CD14-positive monocyte (primary cell): Measurements from ENCODE around the gene SF1. TPM values are rescaled to one million over a fixed set of nuclear protein-coding genes. Genes with fewer than 3 reads are reported as not detected.

ENCODE experiments used
- DNase-seq, 3 donors: peaks; one replicate each; pipeline ENCODE4 v3.0.0-alpha.2; 2011 to 2022
- H2AFZ ChIP-seq: 2 replicates; pipeline ENCODE4 v1.6.0; 2012; ENCODE audit warnings: mild to moderate bottlenecking, low read depth, low read length, inconsistent platforms; ENCODE audit not compliant: insufficient read depth, poor library complexity, severe bottlenecking
- H3K27ac ChIP-seq, 2 donors: 1 replicate in 1 of 2; 2 replicates in 1 of 2; pipeline ENCODE4 v1.5.1; 2012 to 2013; ENCODE audit warnings: low read length in 2 of 2, control low read depth in 1 of 2, inconsistent platforms in 1 of 2, low read depth in 1 of 2, mild to moderate bottlenecking in 1 of 2
- H3K27me3 ChIP-seq, 2 donors: one replicate each; pipeline versions ENCODE4 v1.6.0 to v1.6.1; 2011 to 2013; ENCODE audit warnings: low read length in 2 of 2; ENCODE audit not compliant: control insufficient read depth in 2 of 2, insufficient read depth in 2 of 2
- H3K36me3 ChIP-seq, 2 donors: replicated peaks in 1 of 2; 1 replicate in 1 of 2; 2 replicates in 1 of 2; pipeline versions ENCODE4 v1.5.1 to v1.6.1; 2012 to 2013; ENCODE audit warnings: low read length in 2 of 2, control low read depth in 1 of 2, inconsistent platforms in 1 of 2, mild to moderate bottlenecking in 1 of 2; ENCODE audit not compliant: insufficient read depth in 2 of 2, control insufficient read depth in 1 of 2
- H3K4me1 ChIP-seq, 2 donors: 1 replicate in 1 of 2; 2 replicates in 1 of 2; pipeline versions ENCODE4 v1.5.1 to v1.6.1; 2012 to 2013; ENCODE audit warnings: low read length in 2 of 2, control low read depth in 1 of 2, inconsistent platforms in 1 of 2, mild to moderate bottlenecking in 1 of 2, moderate library complexity in 1 of 2; ENCODE audit not compliant: insufficient read depth in 2 of 2, control insufficient read depth in 1 of 2
- H3K4me2 ChIP-seq: replicated peaks from 2 replicates; pipeline ENCODE3; 2012; ENCODE audit warnings: low read length, moderate library complexity, mild to moderate bottlenecking; ENCODE audit not compliant: poor library complexity, severe bottlenecking; ENCODE audit errors: extremely low read depth
- H3K4me3 ChIP-seq, 3 experiments: fragments of 200-600 bp in 1 of 3; sonication (generic) in 1 of 3; replicated peaks in 1 of 3; 1 replicate in 2 of 3; 2 replicates in 1 of 3; pipeline ENCODE4 v1.5.1; 2011 to 2013; ENCODE audit warnings: low read length in 3 of 3, mild to moderate bottlenecking in 3 of 3, control low read depth in 2 of 3, low read depth in 2 of 3, inconsistent platforms in 1 of 3, moderate library complexity in 1 of 3
- H3K79me2 ChIP-seq: 2 replicates; pipeline ENCODE4 v1.6.0; 2012; ENCODE audit warnings: mild to moderate bottlenecking, control low read depth, inconsistent platforms, low read length, moderate library complexity; ENCODE audit not compliant: insufficient read depth
- H3K9ac ChIP-seq: 2 replicates; pipeline ENCODE4 v1.6.0; 2017; ENCODE audit warnings: low read length, mild to moderate bottlenecking; ENCODE audit not compliant: insufficient read depth, poor library complexity, severe bottlenecking
- H3K9me3 ChIP-seq, 2 donors: replicated peaks in 1 of 2; 1 replicate in 1 of 2; 2 replicates in 1 of 2; pipeline versions ENCODE4 v1.5.1 to v1.6.1; 2012 to 2013; ENCODE audit warnings: low read length in 2 of 2, control low read depth in 1 of 2; ENCODE audit not compliant: control insufficient read depth in 1 of 2, insufficient read depth in 1 of 2
- H4K20me1 ChIP-seq: 2 replicates; pipeline ENCODE4 v1.6.0; 2012; ENCODE audit warnings: mild to moderate bottlenecking, low read length, control low read depth, moderate library complexity; ENCODE audit not compliant: insufficient read depth
- H3K27ac Mint-ChIP-seq, 7 donors: one replicate each; pipeline ENCODE4 v1.8.0; 2020; ENCODE audit warnings: mild to moderate bottlenecking in 7 of 7, mixed read lengths in 7 of 7, moderate library complexity in 6 of 7, inconsistent platforms in 2 of 7
- H3K27me3 Mint-ChIP-seq, 3 donors: one replicate each; pipeline ENCODE4 v1.8.0; 2021 to 2022; ENCODE audit warnings: low read depth in 3 of 3, mild to moderate bottlenecking in 3 of 3, mixed read lengths in 3 of 3, moderate library complexity in 3 of 3, inconsistent platforms in 1 of 3
- H3K36me3 Mint-ChIP-seq, 2 donors: one replicate each; pipeline ENCODE4 v1.8.0; 2020; ENCODE audit warnings: mixed read lengths in 2 of 2, inconsistent platforms in 1 of 2, mild to moderate bottlenecking in 1 of 2
- H3K4me1 Mint-ChIP-seq: one replicate; pipeline ENCODE4 v1.8.0; 2020; ENCODE audit warnings: mild to moderate bottlenecking, mixed read lengths
- H3K4me3 Mint-ChIP-seq, 2 donors: one replicate each; pipeline ENCODE4 v1.8.0; 2020; ENCODE audit warnings: mild to moderate bottlenecking in 2 of 2, mixed read lengths in 2 of 2, moderate library complexity in 1 of 2
- H3K9me3 Mint-ChIP-seq, 7 donors: one replicate each; pipeline ENCODE4 v1.8.0; 2020 to 2022; ENCODE audit warnings: mixed read lengths in 7 of 7, mild to moderate bottlenecking in 6 of 7, moderate library complexity in 6 of 7, inconsistent platforms in 2 of 7
- CTCF ChIP-seq: fragments of 200-600 bp; IDR thresholded peaks from one replicate; pipeline ENCODE4 v1.8.0; 2022; ENCODE audit warnings: antibody characterized with exemption, mild to moderate bottlenecking
- whole genome bisulfite sequencing: methylation state at CpG from one replicate; pipeline ENCODE4 v1.1.5; 2013; ENCODE audit warnings: missing lambda C conversion rate; ENCODE audit not compliant: insufficient coverage; 5-methylcytosine and 5-hydroxymethylcytosine counted together
- intact Hi-C, 2 donors: fragments of 100-400 bp; cut with micrococcal nuclease; formaldehyde crosslinking; loops; one replicate each; pipeline versions ENCODE4 v1.15.0 to v1.15.1; 2023
- polyA plus RNA-seq, 3 donors: library from polyadenylated mRNA; depleted of rRNA in 1 of 3; unstranded in 2 of 3; stranded (reverse) in 1 of 3; fragments of 300-500 nt in 2 of 3; fragments of >200 nt in 1 of 3; fragmentation: Illumina TruSeq in 2 of 3; gene quantifications; 1 replicate in 2 of 3; 2 replicates in 1 of 3; pipeline ENCODE4 v1.2.3, GENCODE V29; 2012 to 2021

The SF1 gene
- polyA plus RNA-seq, 3 donors: 31.6 to 302 (median 47.7) TPM

GRCh38 chr11:64810891-64811272, 32.5 kb upstream of the SF1 start:
- peak overlapping the region; percentile 89 for H3K4me2 ChIP-seq
- Mint-ChIP-seq H3K27ac (peak overlapping the region in 6 of 7 donors; percentile 11 to 89 (median 68)), H3K4me3 (peak overlapping the region; percentile 94 to 95), H3K9me3 (no peaks in the 10 kb centered on the region), H3K27me3 (peaks cover 2 to 5% (median 4%) of the 10 kb centered on the region in 3 donors), H3K36me3 (peaks cover 15 to 20% of the 10 kb centered on the region in 2 donors), H3K4me1 (peaks cover 19% of the 10 kb centered on the region)
- peak overlapping the region; percentile 82 for H2AFZ ChIP-seq
- no peaks in the 10 kb centered on the region for H3K79me2 ChIP-seq
- peaks cover 12 to 19% of the 10 kb centered on the region in 2 donors for H3K4me1 ChIP-seq
- intact Hi-C loops: no loop called here
- H3K9me3 ChIP-seq: no peaks in the 10 kb centered on the region
- H3K4me3 ChIP-seq: peak overlapping the region; percentile 61 to 98 (median 79)
- 6% methylated on average over 7 of the region's 17 CpGs for WGBS
- H4K20me1 ChIP-seq: no peaks in the 10 kb centered on the region
- DNase-seq: peak in 1 of 3 donors; percentile 15
- peaks cover 0 to 19% of the 10 kb centered on the region in 2 donors for H3K36me3 ChIP-seq
- peak overlapping the region; percentile 56 for H3K9ac ChIP-seq
- no peaks in the 10 kb centered on the region for H3K27me3 ChIP-seq
- peak overlapping the region in 1 of 2 donors; percentile 52 for H3K27ac ChIP-seq
- TF ChIP-seq CTCF: no peak

- Histone ChIP-seq H4K20me1 (no peaks in the 10 kb centered on the region), H2AFZ (peak within 1 kb of the TSS; percentile 82), H3K79me2 (no peaks in the 10 kb centered on the region), H3K4me2 (peak within 1 kb of the TSS; percentile 89), H3K36me3 (peaks cover 0 to 24% of the 10 kb centered on the region in 2 donors), H3K9ac (peak within 1 kb of the TSS; percentile 56), H3K27ac (peak within 1 kb of the TSS; percentile 3 to 52), H3K4me3 (peak within 1 kb of the TSS; percentile 61 to 98 (median 79)), H3K4me1 (peaks cover 12 to 19% of the 10 kb centered on the region in 2 donors), H3K27me3 (no peaks in the 10 kb centered on the region), H3K9me3 (no peaks in the 10 kb centered on the region)
- no peak for TF ChIP-seq CTCF
- DNase-seq: peak; percentile 67 to 81 (median 76)
- Mint-ChIP-seq H3K4me1 (peaks cover 19% of the 10 kb centered on the region), H3K9me3 (no peaks in the 10 kb centered on the region), H3K27ac (peak within 1 kb of the TSS; percentile 11 to 89 (median 74)), H3K36me3 (peaks cover 20 to 25% of the 10 kb centered on the region in 2 donors), H3K27me3 (peaks cover 2 to 5% (median 4%) of the 10 kb centered on the region in 3 donors), H3K4me3 (peak within 1 kb of the TSS; percentile 94 to 95)
- intact Hi-C loops: no loop called here
- under 1% methylated on average over 39 of the region's 46 CpGs for WGBS
Measured at GRCh38 chr11:64810271-64810890, 32.0 kb upstream of the SF1 start, which contains the start of gene MEN1. MEN1 (minus strand) TSS chr11:64810551; CDS start chr11:64810109, 442 bp downstream.
